Pancreas (tissue), 10 donors: ENCODE data around the gene TNIP1. TPM values are rescaled to one million over a fixed set of nuclear protein-coding genes. Genes with fewer than 3 reads are reported as not detected.

ENCODE experiments used
- ATAC-seq, 4 donors: fragments of 200-7000 bp; cut with Tn5 transposase; one replicate each; pipeline versions ENCODE4 v1.8.0 to v1.9.1; 2020; ENCODE audit warnings: mild to moderate bottlenecking in 4 of 4, moderate library complexity in 4 of 4
- DNase-seq, 6 donors: peaks; one replicate each; pipeline ENCODE4 v3.0.0-alpha.2; 2020
- FAIRE-seq: peaks from 2 replicates; lab custom pipeline; 2012; peaks lifted over from hg19 to GRCh38; lab: Jason Lieb, UNC
- H3K27ac ChIP-seq, 4 donors: fragments of 200-600 bp; sonication (generic); 1 replicate in 3 of 4; 2 replicates in 1 of 4; pipeline versions ENCODE4 v1.5.0 to v1.8.0; 2020
- H3K27me3 ChIP-seq, 4 donors: fragments of 200-600 bp; one replicate each; pipeline ENCODE4 v1.8.0; 2021
- H3K36me3 ChIP-seq, 3 donors: fragments of 200-600 bp; sonication (generic) in 1 of 3; one replicate each; pipeline versions ENCODE4 v1.5.0 to v1.8.0; 2020 to 2021
- H3K4me1 ChIP-seq, 3 donors: fragments of 200-600 bp; one replicate each; pipeline ENCODE4 v1.8.0; 2021
- H3K4me3 ChIP-seq, 4 donors: fragments of 200-600 bp; sonication (generic) in 2 of 4; one replicate each; pipeline versions ENCODE4 v1.5.0 to v1.8.0; 2020 to 2021
- H3K9me3 ChIP-seq, 4 donors: fragments of 200-600 bp; one replicate each; pipeline ENCODE4 v1.8.0; 2021
- WGBS, 2 donors: extraction: QIAGEN DNeasy Blood & Tissue Kit; methylation state at CpG; one replicate each; pipeline ENCODE4 v1.1.7; 2013; 5-methylcytosine and 5-hydroxymethylcytosine counted together
- intact Hi-C, 3 donors: fragments of 100-400 bp; cut with DNase I; formaldehyde crosslinking; loops; one replicate each; pipeline versions ENCODE4 v1.11.1 to v1.14.2; 2022
- polyA plus RNA-seq, 2 donors: library from polyadenylated mRNA; stranded (reverse); fragments of 200-250 nt; gene quantifications; one replicate each; pipeline ENCODE4 v1.2.3, GENCODE V29; 2013
- total RNA-seq, 6 donors: library from RNA; stranded (reverse); fragmentation: NEBNext Ultra II Directional in 4 of 6; extraction: Animal tissue kit (Norgen Biotek cat#: 25700) in 4 of 6; gene quantifications; one replicate each; pipeline versions ENCODE4 v1.2.1 to v1.2.4, GENCODE V29; 2021 to 2023
- TF ChIP-seq, protein P1 (sequence below), 4 donors: fragments of 200-600 bp; sonication (generic) in 3 of 4; IDR thresholded peaks; one replicate each; pipeline versions ENCODE4 v1.5.0 to v1.8.0; 2021; ENCODE audit warnings: antibody characterized with exemption in 4 of 4
- donor health status: healthy with polysubstance abuse.
- donor health status: DM: no; HTN: no; CAD: no; lungs with moderate emphysema.
- donor health status: DM: no; HTN: no; CAD: no.
- donor health status: control.
- donor health status: control.
- donor health status: Bipolar disorder and iron deficiency.
- donor health status: DM: yes; HTN: yes; CAD: no.
- donor health status: DM: no; HTN: no; CAD: no.
- donor health status: DM: no; HTN: no; CAD: no.
- donor health status: DM: yes; HTN: yes; CAD: no.

Gene TNIP1
- total and polyA plus RNA-seq, 8 donors: 36.4 to 118 (median 69.3) TPM

- WGBS, 2 donors: 91 to 99% methylated on average over 7 of the region's 7 CpGs
- intact Hi-C loops: no loop called here
- peaks cover 7 to 32% (median 8%) of the 10 kb centered on the region in 3 donors for H3K4me1 ChIP-seq
Observed at GRCh38 chr5:151084363-151084762, 3.5 kb upstream of the TNIP1 start.

GRCh38 chr5:151083081-151083676 is 2.3 kb upstream of the TNIP1 start:
- intact Hi-C loops: no loop called here
- no peaks in the 10 kb centered on the region for H3K36me3 ChIP-seq
- no peaks in the 10 kb centered on the region for H3K27me3 ChIP-seq
- ATAC-seq: peak in 2 of 4 donors; percentile 3 to 4
- DNase-seq: no peak
- H3K4me1 ChIP-seq: peaks cover 8 to 41% (median 19%) of the 10 kb centered on the region in 3 donors
- peak overlapping the region in 2 of 4 donors; percentile 96 to 99 for H3K27ac ChIP-seq
- no peak overlapping the region for H3K4me3 ChIP-seq
- no peak for FAIRE-seq
- WGBS, 2 donors: 65 to 73% methylated on average over 3 of the region's 3 CpGs
- TF ChIP-seq, protein P1, sequence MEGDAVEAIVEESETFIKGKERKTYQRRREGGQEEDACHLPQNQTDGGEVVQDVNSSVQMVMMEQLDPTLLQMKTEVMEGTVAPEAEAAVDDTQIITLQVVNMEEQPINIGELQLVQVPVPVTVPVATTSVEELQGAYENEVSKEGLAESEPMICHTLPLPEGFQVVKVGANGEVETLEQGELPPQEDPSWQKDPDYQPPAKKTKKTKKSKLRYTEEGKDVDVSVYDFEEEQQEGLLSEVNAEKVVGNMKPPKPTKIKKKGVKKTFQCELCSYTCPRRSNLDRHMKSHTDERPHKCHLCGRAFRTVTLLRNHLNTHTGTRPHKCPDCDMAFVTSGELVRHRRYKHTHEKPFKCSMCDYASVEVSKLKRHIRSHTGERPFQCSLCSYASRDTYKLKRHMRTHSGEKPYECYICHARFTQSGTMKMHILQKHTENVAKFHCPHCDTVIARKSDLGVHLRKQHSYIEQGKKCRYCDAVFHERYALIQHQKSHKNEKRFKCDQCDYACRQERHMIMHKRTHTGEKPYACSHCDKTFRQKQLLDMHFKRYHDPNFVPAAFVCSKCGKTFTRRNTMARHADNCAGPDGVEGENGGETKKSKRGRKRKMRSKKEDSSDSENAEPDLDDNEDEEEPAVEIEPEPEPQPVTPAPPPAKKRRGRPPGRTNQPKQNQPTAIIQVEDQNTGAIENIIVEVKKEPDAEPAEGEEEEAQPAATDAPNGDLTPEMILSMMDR (IDR thresholded peaks at IDR 0.05): no peak
- H3K9me3 ChIP-seq: no peaks in the 10 kb centered on the region

More at GRCh38 chr5:151084363-151084762, 3.5 kb upstream of the TNIP1 start:
- H3K27ac ChIP-seq: peak overlapping the region in 2 of 4 donors; percentile 73 to 96
- no peak overlapping the region for H3K4me3 ChIP-seq
- DNase-seq (no peak), FAIRE-seq (no peak), ATAC-seq (no peak)
- no peaks in the 10 kb centered on the region for H3K9me3 ChIP-seq
- TF ChIP-seq, protein P1 (IDR thresholded peaks at IDR 0.05): no peak
- no peaks in the 10 kb centered on the region for H3K27me3 ChIP-seq
- no peaks in the 10 kb centered on the region for H3K36me3 ChIP-seq

DNA sequence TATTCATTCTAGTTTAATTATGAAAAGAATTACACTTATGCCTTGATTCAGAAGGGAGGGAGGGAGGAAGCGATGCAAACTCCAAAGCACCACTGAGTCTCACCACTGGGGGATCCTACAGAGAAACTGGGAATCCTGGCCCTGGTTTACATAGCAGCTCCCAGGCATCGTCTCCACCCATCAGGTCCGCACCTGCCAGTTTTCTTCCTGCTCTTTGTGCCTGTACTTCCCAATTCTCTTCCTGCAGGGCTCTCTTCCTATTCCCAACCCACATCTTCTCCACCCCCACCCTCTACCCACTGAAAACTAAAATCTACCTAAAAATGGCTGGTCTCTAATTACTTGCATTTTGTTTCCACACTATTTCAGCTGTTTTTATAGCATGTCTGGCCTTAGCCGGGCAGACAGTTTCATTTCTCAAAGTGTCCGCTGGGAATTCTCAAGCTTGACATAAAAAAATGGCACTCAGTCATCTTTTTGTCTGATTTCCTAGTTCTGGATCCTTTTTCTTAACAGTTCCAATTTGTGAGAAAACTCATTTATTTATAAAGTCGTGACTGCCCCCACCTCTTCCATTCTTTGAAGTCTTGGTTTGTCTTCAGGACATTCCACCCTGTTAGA is 1.6 kb upstream of the TNIP1 start:
- Histone ChIP-seq H3K27ac (peak overlapping the region in 2 of 4 donors; percentile 96 to 99), H3K9me3 (no peaks in the 10 kb centered on the region), H3K4me3 (peak overlapping the region in 2 of 4 donors; percentile 89 to 97), H3K4me1 (peaks cover 8 to 45% (median 22%) of the 10 kb centered on the region in 3 donors), H3K36me3 (no peaks in the 10 kb centered on the region), H3K27me3 (no peaks in the 10 kb centered on the region)
- intact Hi-C loops: no loop called here
- TF ChIP-seq, protein P1 (IDR thresholded peaks at IDR 0.05): no peak
- no peak for FAIRE-seq
- 74 to 75% methylated on average over 6 of the region's 6 CpGs for WGBS, 2 donors
- no peak for ATAC-seq
- DNase-seq: no peak

DNA sequence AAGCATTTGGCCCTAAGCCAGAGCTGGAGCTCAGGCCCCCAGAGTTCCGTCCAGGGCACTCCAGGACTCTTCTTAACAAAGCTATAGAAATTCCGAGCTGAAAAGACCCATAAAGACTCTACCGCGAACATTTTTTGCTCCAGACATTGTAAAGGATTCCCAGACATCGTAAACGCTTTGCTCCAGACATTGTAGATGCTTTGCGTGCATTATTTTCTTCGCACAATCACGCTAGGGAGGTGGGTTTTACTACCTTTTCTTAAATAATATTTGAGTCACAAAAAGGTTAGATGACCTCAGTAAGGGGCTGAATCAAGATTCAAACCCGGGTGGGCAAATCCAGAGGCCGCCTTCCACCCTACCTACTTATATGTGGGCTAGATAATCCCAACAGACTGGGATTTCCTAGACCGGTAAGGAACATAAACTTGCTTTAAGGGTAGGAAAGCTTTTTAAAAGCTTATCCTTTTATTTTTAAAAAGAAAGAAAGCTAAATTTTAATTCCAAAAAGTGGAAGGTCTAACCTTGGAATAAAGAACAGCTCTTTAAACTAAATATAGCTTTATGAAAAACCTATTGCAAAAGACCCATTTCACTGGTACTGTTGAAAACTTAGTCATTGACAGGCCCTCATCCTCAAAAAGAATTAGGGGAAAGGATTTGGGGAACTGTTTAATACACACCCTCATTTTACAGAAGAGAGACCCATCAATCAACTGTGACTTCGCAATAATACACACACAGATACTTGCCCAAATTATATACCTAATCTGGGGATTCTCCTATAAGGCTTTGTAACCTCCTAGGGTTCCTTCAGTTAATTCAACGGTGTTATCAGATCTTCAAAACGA is 822 bp upstream of the TNIP1 start:
- H3K4me3 ChIP-seq: peak overlapping the region; percentile 78 to 97 (median 88)
- TF ChIP-seq, protein P1 (IDR thresholded peaks at IDR 0.05): no peak
- DNase-seq: no peak
- H3K9me3 ChIP-seq: no peaks in the 10 kb centered on the region
- H3K27me3 ChIP-seq: no peaks in the 10 kb centered on the region
- 9 to 12% methylated on average over 15 of the region's 15 CpGs for WGBS, 2 donors
- intact Hi-C loops: no loop called here
- no peaks in the 10 kb centered on the region for H3K36me3 ChIP-seq
- H3K4me1 ChIP-seq: peaks cover 8 to 45% (median 23%) of the 10 kb centered on the region in 3 donors
- no peak for ATAC-seq
- peak overlapping the region; percentile 86 to 99 (median 96) for H3K27ac ChIP-seq
- no peak for FAIRE-seq
